ENCODE data around the gene TMEM170A. TPM values are rescaled to one million over a fixed set of nuclear protein-coding genes. Genes with fewer than 3 reads are reported as not detected.

TMEM170A gene
- 6.9 and 15.4 TPM in 2 replicates for total RNA-seq

GRCh38 chr16:75464122-75464918 is at the start of gene TMEM170A:
TMEM170A (minus strand) TSS chr16:75464689; CDS start chr16:75464600, 89 bp downstream.

GRCh38 chr16:75495076-75495674 is 30.7 kb upstream of the TMEM170A start, which contains the start of gene CHST6:
CHST6 (minus strand) TSS chr16:75495441; CDS start chr16:75479828, 15,613 bp downstream.

GRCh38 chr16:75432828-75433731 is 31.4 kb downstream of the TMEM170A start, which contains the start of gene CFDP1:
CFDP1 (minus strand) TSS chr16:75433503; CDS start chr16:75433352, 151 bp downstream.

Other genes starting within 250 kb of the TMEM170A start
- not detected in 2 replicates for gene CTRB1, start 245.7 kb downstream of the TMEM170A start, total RNA-seq
- gene BCAR1, start 213.1 kb downstream of the TMEM170A start, total RNA-seq, result 85.1 and 87.6 TPM in 2 replicates
- 23.9 and 53.5 TPM in 2 replicates for gene CFDP1, start 31.2 kb downstream of the TMEM170A start, total RNA-seq
- gene CHST6, start 30.8 kb upstream of the TMEM170A start, total RNA-seq, result 0.18 and 1.2 TPM in 2 replicates
- not detected in 2 replicates for gene CHST5, start 71.4 kb upstream of the TMEM170A start, total RNA-seq
- 19.3 and 47.0 TPM in 2 replicates for gene TMEM231, start 91.6 kb upstream of the TMEM170A start, total RNA-seq
- 58.3 and 78.7 TPM in 2 replicates for gene GABARAPL2, start 101.7 kb upstream of the TMEM170A start, total RNA-seq
- 31.7 and 49.0 TPM in 2 replicates for gene ADAT1, start 158.6 kb upstream of the TMEM170A start, total RNA-seq
- 206 and 225 TPM in 2 replicates for gene KARS1, start 183.0 kb upstream of the TMEM170A start, total RNA-seq
- gene TERF2IP, start 183.1 kb upstream of the TMEM170A start, total RNA-seq, result 52.5 and 54.9 TPM in 2 replicates
- not detected in 2 replicates for gene CPHXL2, start 212.3 kb upstream of the TMEM170A start, total RNA-seq
- gene DUXB, start 236.8 kb upstream of the TMEM170A start, total RNA-seq, result not detected in 2 replicates

Data from myometrial cell (primary cell).